Activated T-helper 1 cell treated with Interleukin-2 at 50 U/mL for 16 hours (primary cell): Measurements from ENCODE around the gene DPEP3.

ENCODE experiments used
- DNase-seq: peaks from one replicate; pipeline ENCODE4 v3.0.0-alpha.2; 2020; ENCODE audit warnings: low read depth

DPEP3 gene

DNA sequence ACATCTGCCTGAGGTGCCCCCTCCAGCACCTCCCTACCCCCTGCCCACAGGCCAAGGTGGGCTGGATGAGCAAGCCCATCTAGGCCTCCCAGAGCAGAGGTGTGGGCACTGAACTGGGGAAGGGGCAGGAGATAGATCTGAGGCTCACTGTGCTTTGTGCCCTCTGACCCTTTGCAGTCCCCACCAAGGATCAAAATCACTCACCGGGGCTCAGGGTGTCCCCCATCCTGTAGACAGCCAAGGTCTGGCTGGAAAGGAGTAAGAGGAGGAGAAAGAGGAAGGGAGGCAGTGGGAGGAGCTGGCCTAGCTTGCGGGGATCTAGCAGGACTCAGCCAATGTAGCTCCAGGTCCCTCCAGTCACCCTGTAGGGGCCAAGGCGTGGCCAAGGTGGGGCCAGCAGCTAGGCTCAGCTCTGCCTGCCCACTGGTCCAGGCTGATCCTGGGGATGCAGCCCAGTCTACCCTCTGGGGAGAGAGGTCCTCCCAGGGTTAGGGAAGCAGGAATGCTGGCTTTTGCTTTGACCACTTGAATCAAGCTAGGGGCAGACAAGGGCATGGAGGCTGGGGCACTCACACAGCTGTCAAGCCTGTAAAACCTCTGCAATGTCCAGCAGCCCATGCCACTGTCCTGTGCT lies 13.6 kb downstream of the DPEP3 start:
- DNase-seq: no peak

DNA sequence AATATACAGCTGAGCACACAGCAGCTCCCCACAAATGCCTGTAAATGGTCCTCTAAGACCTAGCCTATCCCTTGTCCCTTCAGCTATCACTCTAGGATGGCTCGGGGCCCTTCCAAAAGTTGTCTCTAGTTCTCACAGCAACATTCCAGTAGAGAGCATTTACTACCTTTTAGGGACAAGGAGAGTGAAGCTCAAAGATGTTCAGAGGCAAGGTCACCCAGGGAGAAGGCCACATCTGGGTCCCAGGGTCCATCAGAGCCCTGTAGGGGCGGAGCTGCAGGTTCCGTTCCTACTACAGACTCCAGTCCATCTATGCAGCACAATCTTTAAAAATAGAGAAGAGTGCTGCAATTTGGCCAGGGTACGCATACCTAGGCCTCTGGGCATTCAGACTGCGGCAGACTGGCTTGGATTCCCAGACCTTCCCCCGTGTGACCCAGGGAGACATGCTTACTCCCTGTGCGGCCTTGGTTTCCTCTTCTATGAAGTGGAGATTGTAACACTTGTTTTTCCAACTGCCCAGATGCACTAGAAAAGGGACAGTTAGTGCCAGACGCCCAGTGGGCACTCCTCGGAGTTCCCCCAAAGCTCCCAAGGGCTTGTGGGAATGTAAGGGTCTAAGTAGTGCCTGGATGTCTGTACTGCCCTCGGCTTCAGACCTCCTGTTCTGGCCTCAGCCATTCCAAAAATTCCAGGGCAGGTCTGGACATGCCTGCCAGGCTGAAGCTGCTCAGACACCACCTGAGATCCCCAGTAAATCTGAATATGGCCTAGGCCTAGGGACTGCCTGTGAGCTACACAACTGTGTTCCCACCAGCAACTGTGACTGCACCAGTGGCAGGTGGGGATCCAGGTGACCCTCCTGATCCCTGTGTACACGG lies 14.4 kb downstream of the DPEP3 start:
- no peak for DNase-seq

DNA sequence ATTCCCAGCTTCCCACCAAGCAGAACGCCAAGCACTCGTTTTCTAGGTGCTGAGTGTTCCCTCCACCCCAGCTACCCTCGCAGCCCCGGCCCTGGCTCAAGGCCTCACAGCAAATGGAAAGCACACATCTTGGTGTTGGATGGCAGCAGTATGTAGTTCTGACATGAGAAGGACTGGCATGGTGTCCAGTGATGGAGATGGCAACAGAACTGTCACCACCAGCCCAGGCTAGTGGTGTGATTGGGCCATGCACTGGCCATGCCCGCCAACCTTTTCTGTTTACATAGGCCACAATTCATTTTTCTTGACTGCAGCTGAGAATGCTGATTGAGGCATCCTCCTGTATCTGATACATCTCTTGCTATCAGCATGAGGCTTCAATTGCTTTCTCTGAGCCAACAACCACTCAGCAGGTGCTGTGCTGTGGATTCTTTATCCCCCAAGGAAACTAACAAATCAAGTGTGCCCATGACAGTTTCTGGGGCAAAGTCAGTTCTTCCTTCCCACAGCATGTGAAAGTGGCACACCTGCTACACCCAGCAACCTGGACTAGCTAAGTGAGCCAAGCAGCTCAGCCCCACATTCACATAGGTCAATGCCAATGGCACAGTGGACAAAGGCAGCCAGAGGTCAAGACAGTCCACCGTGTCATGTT lies 15.7 kb downstream of the DPEP3 start:
- no peak for DNase-seq

DNA sequence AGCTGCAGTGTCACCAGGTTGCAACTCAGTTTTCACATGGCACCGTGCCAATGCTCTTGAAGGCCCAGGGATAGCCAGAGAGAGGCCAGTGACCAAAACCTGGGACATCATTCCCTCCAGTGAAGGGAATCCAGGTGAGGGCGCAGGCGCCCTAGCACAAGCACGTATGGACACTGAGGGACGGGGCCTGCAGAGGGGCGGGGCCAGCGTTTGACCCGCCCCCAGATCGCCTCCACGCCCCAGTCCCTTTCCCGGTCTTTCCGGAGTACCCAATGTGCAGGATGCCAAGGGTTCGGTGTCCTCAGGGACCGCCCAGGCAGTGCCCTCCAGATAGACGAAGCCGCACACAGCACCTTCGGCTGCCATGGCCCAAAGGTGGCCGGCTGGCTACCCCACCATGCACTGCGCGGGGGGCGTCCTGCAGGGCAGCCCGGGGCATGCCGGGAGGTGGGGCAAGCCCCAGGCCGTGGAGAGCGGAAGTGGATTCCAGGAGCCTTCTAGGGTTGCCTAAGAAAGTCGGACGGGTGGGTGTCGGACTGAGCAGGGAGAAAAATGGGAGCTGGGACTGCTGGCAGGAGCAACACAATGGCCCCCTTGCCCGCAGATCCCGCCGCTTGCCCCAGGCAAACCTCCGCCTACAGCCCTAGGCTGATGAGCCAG lies 16.5 kb downstream of the DPEP3 start:
- no peak for DNase-seq

DNA sequence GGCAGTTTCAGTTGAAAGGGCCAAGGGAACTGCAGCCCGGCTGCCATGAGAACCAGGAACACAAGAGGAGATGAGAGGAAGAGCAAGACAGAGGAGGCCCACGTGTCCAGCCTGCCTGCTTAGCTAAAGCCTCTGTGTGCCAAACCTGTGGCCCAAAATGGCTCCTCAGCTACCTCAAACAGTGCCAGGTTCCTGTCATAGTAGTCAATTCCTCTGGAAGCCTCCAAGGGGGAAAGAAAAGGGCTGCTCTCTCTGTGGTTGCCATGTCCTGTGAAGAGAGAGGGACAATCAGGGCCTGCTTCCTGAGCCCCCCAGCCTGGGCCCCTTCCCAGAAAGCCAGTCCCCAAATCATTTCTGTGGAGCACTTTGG lies 17.0 kb downstream of the DPEP3 start:
- no peak for DNase-seq

DNA sequence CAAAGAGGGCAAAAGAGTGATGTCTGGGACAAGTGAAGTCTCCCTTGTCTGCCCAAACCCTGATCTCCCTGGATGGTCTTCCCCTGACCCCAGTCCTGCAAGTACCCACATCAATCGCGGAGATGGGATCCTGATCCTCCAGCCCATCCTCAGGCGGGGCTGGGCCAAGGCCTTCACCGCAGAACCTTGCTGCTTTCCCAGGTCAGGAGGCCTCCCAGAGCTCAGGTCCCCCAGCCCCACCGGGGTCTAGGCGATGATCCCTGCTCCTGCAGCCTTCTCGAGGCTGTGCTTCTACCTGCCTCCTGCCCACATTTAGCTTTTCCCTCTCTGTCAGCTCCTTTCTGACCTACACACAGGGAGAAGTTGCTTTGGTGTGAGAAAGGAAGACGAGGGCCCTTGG lies 18.2 kb downstream of the DPEP3 start:
- DNase-seq: no peak

DNA sequence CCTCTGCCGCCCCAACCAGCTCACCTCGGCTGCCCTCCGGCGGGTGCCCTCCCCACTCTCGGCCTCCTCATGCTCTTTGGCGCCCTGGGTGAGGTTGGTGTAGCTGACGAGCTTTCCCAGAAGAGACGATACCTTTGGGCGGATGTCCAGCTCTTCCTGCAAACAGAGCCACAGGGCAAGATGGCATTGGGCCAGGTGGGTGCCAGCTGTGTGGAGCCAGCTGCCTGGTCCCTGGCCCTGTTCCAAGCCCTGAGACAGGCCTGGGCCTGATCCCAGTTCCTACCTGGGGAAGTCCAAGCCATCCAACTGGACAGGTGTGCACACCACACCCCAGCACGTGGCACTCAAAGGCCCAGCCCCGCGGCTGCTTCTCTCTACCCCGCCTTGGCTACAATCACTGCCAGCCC lies 18.7 kb downstream of the DPEP3 start:
- DNase-seq: no peak

DNA sequence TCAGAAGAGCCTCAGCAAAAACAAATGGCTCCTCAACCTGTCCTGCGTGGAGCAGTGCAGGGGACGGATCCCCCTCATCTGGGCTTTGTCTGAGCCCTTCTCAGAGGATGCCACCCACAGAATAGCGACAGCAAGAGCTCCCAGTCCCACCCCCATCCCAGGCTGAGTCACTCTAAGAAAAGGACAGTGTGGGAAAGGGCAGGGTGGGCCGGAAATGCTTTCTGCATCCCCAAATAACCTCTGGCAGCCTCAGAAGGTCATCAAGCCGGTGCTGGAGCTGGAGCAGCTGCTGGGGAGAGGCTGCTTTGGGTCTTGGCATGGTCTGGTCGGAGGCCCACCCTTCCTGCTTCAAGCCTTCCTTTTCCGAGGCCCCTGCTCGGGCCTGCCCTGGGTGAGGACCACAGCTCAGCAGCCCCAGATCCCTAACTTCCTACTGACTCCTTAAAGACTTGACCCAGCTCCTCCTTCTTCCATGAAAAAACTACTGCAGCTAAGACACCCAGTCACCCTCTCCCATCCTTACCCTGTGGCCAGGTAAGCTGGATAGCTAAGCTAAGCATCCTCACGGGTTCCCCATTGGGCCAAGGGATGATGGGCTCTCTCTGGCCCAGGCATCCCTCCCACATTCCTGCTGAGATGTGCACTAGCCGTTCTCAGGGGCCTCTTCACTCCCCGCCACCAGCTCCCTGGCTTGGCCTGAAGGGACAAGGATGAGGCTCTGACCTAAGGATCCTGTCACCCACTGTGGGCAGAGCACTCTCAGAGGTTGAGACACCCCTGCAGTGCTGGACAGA lies 20.6 kb downstream of the DPEP3 start:
- no peak for DNase-seq

DNA sequence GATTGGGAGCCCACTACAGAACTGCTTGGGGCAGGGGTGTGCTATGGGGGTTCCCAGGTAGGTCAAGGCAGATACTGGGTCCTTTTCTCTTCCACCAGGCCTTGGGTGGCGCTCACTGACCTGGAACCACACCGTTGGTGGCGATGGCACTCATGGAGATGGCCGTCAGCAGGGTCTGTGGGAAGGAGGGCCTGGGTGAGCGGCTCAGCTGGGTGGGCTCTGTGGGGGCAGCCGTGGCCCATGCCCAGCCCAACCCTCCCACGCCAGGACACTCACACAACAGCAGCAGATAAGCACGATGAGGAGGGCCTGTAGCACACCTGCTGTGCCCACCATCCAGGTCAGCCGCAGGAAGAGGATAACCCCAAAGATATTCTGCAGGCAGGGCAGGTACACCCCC lies 22.7 kb downstream of the DPEP3 start:
- DNase-seq: no peak

DNA sequence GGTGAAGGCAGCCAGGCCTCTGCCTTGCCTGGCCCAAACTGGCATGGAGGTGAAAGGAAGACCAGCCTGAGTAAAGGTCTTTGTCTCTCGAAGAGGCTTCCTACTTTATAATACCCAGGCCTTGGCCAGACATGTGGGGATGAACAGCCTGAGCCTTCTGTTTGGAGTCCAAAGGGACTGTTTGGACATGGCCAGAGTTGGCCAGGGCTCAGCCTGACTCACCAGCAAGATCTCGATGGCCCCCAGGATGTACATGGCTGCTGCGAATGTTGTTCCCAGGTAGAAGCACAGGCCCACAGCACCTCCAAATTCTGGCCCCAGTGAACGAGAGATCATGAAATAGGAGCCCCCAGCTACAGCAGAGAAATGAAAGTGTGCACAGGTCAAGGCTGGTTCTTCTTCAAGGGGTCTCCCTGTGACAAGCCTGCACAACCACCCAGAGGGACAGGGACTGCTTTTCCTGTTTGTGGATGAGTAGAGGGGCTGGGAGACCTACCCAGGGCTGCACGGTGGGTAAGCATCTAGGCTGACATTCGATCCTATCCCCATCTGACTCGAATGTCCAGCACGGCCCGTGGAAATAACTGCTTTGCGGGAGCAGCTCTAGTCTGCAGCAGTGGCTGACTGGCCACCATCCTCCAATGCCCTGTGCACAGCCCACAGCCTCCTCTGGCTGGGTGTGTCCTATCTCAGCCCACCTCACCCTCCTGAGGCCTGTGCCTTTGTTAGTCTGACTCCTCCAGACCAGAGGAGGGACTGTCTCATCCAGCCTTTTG lies 25.7 kb downstream of the DPEP3 start:
- DNase-seq: no peak

DNA sequence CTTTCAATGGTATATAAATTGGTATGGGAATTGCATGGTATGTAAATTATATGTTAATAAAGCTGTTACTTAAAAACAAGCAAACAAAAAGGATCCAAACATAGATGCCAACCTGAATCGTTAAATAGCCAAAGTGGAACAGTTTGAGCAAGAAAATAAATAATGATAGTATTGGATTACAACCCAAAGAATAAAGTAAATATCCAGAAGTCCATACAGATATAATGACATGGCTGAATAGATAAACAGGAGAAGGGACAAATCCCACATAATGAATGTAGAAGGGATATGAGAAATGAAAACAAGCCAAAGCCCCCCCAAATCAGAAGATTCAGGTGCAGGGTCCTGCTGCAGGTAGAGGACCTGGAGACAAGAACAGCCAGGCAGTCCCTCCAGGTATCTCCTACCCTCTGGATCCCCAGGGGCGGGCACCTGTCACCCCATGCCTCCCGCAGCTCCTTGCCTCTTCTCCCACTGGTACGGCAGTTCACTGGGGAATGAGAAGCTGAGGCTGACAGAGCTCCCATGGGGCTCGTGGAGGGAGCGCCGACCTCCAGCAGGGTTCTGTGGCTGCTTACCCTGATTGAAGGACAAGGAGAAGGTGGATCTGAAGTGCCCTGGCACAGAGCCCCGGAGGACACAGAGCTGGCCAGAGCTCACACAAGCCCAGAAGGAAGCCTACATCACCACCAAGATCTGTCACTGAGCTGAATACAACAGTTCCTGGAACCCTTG lies 26.5 kb downstream of the DPEP3 start:
- no peak for DNase-seq

DNA sequence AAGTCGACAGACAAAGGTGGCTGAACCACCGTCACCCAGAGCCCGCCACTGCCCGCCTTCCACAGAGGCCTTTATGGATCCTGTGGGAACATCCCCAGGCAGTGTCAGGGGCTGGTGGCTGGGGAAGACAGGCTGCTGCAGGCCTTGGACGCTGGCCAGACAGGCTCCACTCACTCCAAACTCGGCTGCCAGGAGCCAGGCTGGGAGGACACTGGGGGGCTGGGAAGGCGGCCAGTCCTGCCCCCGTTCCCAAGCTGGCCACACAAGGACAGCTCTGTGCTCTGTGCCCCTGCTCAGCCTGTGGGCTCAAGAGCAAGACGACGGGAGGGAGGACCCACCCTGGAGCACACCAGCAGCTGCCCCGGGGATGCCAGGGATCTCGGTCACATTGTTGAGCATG lies 28.8 kb downstream of the DPEP3 start:
- DNase-seq: no peak

DNA sequence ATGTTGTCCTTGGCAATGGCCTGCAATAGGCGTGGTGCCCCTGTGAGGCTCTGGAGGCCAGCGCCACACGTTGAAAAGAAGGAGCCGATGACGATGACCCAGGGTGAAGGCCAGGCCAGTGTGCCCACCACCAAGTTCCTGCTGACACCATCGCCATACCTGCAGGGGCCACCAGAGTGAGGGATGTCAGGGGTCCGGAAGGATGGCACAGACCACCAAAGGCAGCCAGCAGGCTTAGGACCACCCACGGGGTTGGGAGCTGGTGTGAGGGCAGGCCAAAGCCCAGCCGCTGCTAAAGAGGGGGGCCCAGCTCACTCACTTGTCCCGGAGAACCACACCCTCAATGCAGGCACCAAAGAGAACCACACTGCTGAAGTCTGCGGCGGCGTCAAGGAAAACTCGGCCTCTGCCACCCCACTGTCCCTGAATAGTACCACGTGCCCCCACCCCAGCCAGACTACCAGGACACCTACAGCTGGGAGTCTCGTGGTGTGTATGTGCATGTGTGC lies 29.9 kb downstream of the DPEP3 start:
- DNase-seq: no peak

DNA sequence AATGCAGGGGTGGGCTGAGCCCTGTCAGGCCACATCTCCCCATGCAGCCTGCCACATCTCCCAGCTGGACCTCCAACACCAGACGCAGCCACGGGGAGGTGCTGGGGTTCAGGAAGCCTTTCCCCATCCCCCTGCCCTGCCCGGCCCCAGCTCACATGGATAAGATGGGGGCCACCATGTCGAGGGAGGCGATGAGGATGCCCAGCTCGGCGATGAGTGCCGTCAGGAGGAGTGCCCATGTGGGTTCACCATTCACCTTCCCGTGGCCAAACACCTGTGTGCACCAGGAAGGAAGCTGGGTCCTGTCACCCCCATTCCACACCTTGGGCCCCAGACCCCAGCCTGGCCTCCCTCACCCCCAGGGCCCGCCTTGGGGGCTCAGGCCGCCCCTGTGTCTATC lies 30.7 kb downstream of the DPEP3 start:
- no peak for DNase-seq

DNA sequence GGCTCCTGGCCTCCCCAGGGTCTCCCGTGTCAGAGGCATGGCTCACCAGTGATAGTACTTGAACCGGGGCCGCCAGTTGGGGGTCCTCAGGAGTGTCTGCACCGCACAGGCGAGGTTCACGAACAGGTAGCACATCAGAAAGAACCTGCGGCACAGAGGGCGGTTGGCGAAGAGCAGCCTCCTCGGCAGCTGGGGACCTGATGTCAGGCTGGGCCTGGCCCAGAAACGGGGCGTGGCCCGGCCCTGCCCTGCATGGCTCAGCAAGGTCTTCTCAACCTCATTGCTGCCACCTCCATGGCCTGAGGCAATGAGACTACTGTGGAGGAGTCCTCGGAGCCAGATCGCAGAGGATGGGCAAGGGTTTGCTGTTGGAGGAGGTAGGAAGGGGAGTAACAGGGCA lies 32.3 kb downstream of the DPEP3 start:
- DNase-seq: no peak

DNA sequence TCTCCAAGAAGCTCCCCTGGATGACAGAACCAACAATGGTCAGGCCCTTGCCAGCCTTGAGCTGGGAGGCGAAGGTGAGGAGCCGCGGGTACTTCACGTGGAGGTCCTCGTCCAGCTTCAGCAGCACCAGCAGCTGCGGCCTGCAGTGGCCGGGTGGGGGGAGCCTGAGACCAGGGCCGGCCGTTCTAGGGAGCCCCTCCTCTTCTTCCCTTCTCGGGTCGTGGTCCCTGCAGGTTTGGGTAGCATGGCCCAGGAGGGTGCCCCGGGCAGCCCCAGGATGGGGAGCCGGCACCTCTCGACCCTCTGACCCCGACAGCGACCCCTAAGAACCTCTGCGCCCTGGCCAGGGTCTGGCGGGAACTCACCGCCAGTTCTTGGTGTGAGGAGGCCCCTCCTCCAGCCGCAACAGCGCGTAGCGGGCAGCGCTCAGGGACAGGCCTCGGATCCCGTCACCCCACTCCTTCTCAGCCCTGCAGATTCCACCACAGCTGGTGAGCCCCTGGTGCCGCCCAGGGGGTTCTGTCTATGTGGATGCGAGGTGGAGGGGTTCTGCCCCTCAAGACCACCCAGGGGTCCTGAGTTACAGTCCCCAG lies 33.2 kb downstream of the DPEP3 start:
- no peak for DNase-seq

DNA sequence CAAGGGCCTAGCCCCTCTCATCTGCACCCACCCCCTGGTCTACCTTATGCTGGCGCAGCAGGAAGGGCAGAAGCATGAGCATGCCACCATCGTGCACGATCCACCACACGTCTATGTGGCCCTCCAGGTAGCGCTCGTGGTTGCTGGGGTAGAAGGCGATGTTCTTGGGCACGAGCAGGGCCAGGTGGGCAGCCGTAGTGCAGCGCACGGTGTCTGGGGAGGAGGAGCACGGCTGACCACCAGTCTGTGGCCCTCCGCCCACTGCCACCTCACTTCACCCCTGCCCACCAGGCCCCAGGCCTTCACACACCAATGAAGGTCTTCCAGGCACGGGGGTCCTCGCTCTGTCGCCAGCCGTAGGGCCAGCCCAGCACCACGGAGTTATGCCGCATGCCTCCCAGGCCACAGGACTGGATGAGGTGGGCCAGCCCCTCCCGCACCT lies 34.1 kb downstream of the DPEP3 start:
- DNase-seq: no peak

DNA sequence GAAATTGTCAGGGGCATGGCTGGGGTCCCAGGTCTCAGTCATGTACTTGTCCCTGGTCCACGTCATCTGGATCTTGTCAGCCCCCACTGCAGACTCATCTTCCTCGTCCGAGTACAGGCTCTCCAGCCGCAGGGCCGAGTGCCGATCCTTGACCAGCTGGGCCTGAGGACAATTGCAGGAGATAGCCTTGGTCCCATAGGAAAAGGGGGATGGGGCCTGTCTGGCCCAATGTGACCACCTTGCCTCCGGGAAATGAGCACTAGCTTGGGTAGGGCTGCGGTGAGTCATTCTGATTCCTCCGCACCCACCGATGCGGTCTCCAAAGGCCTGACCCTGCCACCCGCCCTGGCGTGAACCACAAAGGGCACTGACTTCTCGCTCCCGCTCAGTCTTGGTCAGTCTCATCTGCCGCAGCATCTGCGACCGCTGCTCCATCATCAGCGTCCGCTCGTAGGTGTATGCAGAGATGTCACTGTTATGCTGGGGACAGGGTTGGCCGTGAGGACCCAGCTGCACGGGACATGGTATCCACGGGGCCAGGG lies 34.8 kb downstream of the DPEP3 start:
- no peak for DNase-seq

DNA sequence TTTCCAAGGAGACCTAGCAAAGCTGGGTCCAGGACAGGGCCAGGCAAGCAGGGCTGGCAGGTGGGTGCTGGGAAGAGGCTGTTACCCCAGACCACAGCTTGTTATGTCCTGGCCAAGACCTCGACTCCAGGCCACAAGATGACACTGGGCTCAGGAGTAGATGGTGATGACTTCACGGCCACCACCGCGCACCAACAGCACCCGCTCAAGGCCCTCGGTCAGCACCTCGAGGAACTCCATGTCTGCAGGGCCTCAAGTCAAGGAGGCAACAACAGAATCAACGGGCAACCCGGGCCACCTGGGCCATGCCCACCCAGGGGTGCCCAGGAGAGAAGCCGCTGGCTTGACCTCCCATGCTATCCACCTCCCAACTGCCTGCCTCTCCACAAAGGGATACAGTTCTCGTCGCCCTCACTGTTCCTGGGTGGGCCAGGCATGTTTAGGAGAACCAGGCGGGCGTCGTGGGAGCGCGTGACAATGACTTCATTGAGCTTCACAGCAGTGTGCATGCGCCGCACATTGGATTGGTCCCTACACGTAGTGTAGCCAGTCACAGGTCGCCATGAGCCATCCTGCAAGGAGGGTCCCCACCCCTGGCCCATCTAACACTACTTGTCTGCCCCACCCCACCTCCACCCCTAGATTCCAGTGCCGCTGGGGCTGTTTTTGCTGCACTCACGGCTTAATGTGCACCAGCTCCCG lies 35.5 kb downstream of the DPEP3 start:
- DNase-seq: no peak
